ENCODE measurements around the gene SCGB1D2.
A peak's percentile ranks its signal among the peaks of the same experiment; 100 is the strongest.
"Not testable (repeated sequence)": the region's sequence is repeated elsewhere in the genome, so short reads cannot be mapped to it uniquely, and the experiment has no call there.

The SCGB1D2 gene, protein sequence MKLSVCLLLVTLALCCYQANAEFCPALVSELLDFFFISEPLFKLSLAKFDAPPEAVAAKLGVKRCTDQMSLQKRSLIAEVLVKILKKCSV

DNA sequence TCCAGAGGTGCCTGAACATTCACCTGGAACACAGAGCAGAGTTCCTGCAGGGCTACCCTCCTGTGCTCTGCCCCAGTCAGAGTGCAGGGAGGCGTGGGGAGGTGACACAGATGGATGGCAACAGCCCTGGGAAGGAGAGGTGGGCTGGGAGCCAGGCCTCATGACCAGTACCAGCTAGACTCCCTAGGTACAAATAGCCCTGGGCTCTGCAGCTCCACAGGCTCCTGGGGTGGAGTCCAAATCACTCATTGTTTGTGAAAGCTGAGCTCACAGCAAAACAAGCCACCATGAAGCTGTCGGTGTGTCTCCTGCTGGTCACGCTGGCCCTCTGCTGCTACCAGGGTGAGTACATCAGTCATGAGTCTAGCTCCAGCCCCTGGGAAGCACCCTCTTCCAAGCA lies at the start of gene SCGB1D2:
Gene SCGB1D2 (plus strand): TSS at position 219 of the 400 bp plus-strand sequence. CDS start 69 bp downstream, at position 288.
- peak; percentile 100 for DNase-seq

GRCh38 chr11:62193952-62194351 lies 48.1 kb upstream of the SCGB1D2 start:
- DNase-seq: no peak

- DNase-seq: not testable (repeated sequence)
Measured at GRCh38 chr11:62195010-62195409, 47.0 kb upstream of the SCGB1D2 start.

DNA sequence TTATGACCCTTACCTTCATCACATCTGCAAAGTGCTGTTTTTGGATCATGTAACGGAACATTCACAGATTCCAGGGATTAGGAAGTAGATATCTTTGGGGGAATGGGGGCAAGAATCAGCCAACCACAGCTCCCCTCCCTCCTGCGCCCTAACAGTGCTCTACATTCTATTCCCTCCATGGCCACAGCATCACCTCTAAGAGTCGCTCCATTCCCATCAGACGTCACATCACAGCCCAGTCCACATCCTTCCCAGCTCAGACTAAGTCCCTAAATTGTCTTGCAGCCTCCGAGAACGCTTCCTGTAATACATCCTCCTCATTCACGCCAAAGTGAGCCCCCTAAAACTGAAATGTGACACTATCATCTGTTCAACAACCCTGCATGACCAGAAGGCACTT lies 46.1 kb upstream of the SCGB1D2 start:
- DNase-seq: no peak

DNA sequence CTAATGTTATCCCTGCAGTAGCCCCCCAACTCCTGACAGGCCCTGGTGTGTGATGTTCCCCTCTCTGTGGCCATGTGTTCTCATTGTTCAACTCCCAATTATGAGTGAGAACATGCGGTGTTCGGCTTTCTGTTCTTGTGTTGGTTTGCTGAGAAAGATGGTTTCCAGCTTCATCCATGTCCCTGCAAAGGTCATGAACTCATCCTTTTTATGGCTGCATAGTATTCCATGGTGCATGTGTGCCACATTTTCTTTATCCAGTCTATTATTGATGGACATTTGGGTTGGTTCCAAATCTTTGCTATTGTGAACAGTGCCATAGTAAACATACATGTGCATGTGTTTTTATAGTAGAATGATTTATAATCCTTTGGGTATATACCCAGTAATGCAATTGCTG lies 44.6 kb upstream of the SCGB1D2 start:
- DNase-seq: not testable (repeated sequence)

DNA sequence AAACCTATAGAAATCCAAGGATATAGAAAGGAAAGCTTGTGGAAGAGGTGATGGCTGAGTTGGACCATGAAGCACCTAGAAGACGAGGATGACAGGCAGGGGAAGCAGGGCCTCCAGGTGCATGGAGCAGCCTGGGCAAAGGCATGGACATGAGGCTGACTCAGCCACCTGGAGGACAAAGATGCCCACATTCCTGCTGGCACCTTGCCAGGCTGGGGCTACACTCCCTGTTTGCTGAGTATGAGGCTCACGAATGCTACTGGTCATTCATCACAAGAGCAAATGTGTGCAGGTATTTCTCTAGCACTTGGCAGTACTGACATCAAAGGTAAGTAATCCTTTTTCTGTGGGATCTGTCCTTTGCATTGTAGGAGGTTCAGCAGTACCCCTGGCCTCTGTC lies 40.7 kb upstream of the SCGB1D2 start:
- DNase-seq: peak; percentile 72

DNA sequence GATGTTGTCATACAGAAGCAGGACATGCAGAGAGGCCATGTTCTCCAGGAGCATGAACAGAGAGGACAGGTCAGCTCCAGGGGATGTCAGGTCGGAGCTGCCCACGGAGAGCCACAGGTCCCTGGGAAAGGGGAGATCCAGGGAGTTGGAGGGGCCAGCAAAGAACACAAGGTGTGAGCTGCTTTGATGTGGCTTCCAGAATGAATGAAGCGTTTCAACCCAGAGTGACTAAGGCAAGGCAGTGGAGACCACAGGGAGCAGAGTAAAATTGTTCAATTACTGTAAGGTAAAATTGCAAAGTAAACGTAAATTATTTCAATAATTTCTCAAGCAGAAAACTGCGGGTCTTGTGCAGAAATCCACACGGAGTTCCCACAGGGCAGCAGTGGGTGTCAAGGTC lies 39.1 kb upstream of the SCGB1D2 start:
- DNase-seq: no peak

- DNase-seq: no peak
Measured at GRCh38 chr11:62204430-62204829, 37.6 kb upstream of the SCGB1D2 start.

DNA sequence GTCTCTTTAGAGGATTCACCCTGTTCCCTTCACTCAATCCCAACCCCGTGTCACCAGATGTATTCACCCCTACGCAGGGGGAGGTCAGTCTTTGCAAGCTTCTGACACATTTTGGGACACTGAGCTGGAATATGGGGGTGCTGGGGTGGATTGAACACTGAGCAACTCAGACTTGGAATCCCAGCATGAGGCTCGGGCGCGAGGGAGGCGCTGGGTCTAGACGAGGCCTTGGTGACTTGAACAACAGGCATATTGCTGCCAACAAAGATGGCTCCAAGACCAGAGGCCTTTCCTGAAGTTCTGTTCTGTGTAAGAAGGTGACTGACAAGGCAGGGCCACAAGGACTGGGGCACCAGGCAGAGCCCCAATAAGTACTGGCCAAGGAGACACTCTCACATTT lies 36.6 kb upstream of the SCGB1D2 start:
- no peak for DNase-seq

GRCh38 chr11:62206276-62207066 lies 35.6 kb upstream of the SCGB1D2 start:
- DNase-seq: not testable (repeated sequence)

DNA sequence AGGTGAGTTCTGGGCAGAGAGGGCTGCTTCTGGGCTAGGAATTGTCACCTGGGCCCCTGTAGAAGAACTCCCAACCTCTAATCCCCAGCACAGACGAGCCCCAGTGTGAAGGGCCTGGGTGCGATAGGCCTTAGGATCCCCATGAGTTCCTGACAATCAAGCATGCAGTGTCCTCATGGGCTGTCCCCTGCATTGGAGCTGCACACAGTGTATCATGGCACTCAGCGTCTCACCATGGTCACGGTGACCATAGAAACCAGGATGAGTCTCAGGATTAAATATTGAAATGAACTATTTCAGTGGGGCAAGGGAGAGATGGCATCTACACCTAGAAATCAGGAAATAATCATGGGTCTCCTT lies 33.3 kb upstream of the SCGB1D2 start:
- DNase-seq: no peak

- DNase-seq: peak; percentile 73
Measured at GRCh38 chr11:62217191-62217748, 24.8 kb upstream of the SCGB1D2 start.

GRCh38 chr11:62221498-62221897 lies 20.5 kb upstream of the SCGB1D2 start:
- no peak for DNase-seq

DNA sequence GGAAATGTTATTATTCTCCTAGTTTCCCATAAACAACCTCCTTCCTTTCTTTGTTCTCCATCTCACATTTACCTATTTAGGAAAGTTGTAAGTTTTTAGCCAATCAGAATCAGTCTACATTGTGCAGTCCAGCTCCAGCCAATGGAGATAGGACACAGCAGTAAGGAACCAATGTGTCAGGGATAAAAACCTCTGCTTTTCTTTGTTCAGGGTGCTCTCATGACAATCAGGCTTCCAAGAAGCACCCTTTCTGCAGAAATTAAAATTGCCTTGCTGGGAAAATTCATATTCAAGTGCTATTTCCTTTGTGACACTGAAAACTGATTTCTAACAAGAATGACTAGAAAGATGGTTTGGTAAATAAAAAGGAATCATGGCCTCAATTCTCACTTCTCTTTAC lies 18.9 kb upstream of the SCGB1D2 start:
- peak; percentile 18 for DNase-seq

GRCh38 chr11:62233730-62234129 lies 8.3 kb upstream of the SCGB1D2 start:
- peak; percentile 68 for DNase-seq

DNA sequence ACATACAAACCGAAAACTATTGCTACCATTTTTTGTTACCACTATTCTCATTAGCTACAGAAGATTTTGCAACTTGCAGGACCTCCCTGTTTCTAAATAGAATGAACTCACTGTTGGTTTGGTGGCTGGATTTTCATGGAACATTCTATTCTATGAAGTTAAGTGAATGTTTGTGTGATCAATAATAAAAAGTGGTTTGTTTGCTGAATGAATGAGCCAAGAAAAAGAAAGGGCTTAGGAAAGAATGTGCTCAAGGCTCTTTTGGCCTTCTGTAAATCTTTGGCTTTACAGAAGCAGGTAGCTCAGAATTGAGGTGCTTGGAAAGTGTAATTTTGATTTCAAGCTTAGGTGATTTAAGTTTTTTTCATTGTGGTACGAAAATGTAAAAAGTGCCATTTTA lies 5.9 kb upstream of the SCGB1D2 start:
- DNase-seq: no peak

DNA sequence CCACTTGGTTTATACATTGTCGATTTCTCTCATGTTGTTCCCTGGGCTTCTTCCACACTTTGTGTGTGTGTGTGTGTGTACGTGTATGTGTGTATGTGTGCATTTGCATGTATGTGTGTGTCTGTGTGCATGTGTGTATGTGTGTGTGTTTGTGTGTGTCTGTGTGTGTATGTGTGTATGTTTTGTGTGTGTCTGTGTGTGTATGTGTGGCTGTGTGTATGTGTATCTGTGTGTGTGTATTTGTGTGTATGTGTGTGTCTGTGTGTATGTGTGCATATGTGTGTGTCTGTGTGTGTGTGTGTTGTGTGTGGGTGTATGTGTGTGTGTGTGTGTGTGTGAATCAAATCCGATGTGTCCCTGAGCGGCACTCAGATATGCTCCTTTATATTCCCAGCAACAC lies 4.5 kb upstream of the SCGB1D2 start:
- DNase-seq: no peak

DNA sequence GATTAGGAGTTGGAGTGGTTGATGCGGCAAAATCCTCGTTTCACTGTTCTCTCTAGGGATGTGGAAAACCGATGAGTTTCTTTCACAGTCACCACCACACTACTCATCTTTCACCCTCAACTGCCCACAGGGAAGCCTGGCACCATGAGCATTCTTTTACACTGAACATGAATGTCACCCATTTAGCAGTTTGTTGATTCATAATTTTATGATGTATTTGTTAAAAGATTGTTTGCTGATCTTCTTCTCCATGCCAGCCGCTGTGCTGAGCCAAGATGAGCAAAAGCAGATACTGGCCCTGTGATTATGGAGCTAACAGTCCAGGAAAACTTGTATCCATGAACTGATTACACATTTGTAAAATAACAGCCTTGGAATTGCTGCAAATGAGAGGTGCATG lies 3.9 kb upstream of the SCGB1D2 start:
- DNase-seq: no peak

GRCh38 chr11:62241095-62241494 lies 944 bp upstream of the SCGB1D2 start:
- DNase-seq: peak; percentile 89

GRCh38 chr11:62245271-62245753 lies 3.3 kb downstream of the SCGB1D2 start:
- DNase-seq: peak; percentile 33

- no peak for DNase-seq
Measured at GRCh38 chr11:62251698-62252097, 9.7 kb downstream of the SCGB1D2 start.

DNA sequence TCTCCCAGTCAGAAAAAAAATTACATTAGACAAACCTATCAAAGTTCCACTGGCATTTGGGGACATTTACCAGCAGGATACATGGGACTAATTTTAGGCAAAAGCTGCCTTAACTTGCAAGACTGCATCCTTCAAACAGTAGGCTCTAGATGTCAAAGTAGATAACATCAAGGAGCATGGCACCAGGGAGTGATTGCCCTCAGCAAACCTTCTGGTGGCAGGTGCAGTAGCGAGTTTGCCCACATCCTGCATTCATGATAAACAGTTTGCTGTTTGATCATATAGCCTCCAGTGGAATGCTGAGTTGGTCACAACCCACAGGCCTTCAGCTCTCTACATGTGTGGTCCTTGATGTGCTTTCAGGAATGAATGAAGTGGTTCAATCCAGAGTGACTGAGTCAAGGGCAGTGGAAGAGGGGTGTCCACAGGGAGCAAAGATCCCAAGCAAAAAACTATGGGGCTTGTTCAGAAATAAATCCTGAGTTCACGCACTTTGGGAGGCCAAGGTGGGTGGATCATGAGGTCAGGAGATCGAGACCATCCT lies 12.0 kb downstream of the SCGB1D2 start:
- no peak for DNase-seq

DNA sequence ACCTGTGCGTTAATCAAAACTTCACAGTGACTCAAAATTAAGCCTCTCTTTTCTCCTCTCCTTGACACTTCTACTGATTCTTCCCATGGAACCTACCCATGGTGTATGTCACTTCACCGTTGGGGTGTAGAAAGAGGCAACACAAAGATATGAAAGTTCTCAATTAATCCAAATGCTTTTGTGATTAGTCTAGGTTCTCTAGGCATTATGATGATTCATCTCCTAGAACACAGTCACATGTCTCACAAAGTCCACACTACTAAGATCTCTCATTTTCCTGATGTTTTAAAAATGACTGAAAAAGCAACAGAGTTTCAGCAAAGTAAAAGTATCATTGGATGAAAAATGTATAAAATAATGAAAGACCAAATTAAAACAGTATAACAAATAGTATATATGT lies 14.2 kb downstream of the SCGB1D2 start:
- DNase-seq: no peak
